22Rv1 (cell line): Measurements from ENCODE around the gene EXOC3L1.

Experiments
- CTCF ChIP-seq: fragments of 450-650 bp; IDR thresholded peaks from 2 replicates; pipeline ENCODE4 v1.5.1; 2017; ENCODE audit warnings: mild to moderate bottlenecking
- ZFX ChIP-seq: fragments of 450-650 bp; IDR thresholded peaks from 2 replicates; pipeline ENCODE4 v1.6.1; 2017; ENCODE audit warnings: antibody characterized with exemption, borderline replicate concordance

- no peak for TF ChIP-seq CTCF
- no peak for TF ChIP-seq ZFX
Observed at GRCh38 chr16:67170168-67170948, 19.6 kb downstream of the EXOC3L1 start, which contains the start of gene NOL3.
